ENCODE measurements around the gene C12orf43.

- no peak for TF ChIP-seq GABPA (IDR thresholded peaks at IDR 0.05; ENCODE audit: low read depth)
- no peak for TF ChIP-seq CTCF (IDR thresholded peaks at IDR 0.05; ENCODE audit: insufficient read depth, low read length)
- TF ChIP-seq POLR2AphosphoS5 (IDR thresholded peaks at IDR 0.05; ENCODE audit: low read depth), result no peak
- no peak for TF ChIP-seq SPI1 (IDR thresholded peaks at IDR 0.05; ENCODE audit: borderline replicate concordance, low read depth)
- TF ChIP-seq REST (IDR thresholded peaks at IDR 0.05; ENCODE audit: insufficient replicate concordance, low read depth), result no peak
These were observed 49.1 kb upstream of the C12orf43 start for GRCh38 chr12:121065345-121065744.

All from HL-60 (cell line).